Lower leg skin (tissue), 4 donors: ENCODE measurements around the gene UCP2. TPM values are rescaled to one million over a fixed set of nuclear protein-coding genes. Genes with fewer than 3 reads are reported as not detected.

Experiments used
- DNase-seq, 2 donors: peaks; one replicate each; pipeline ENCODE4 v3.0.0-alpha.2; 2019; ENCODE audit warnings: low spot score in 2 of 2
- H3K4me3 ChIP-seq: fragments of 200-600 bp; sonication (generic); 2 replicates; pipeline ENCODE4 v1.5.1; 2017; ENCODE audit warnings: mild to moderate bottlenecking, low read depth; ENCODE audit not compliant: poor library complexity, severe bottlenecking
- POLR2A ChIP-seq, 2 donors: fragments of 450-650 bp; IDR thresholded peaks; one replicate each; pipeline ENCODE4 v1.6.1; 2016 to 2017; ENCODE audit warnings: antibody characterized with exemption in 2 of 2, mild to moderate bottlenecking in 1 of 2, moderate library complexity in 1 of 2
- WGBS, 2 donors: methylation state at CpG; one replicate each; pipeline ENCODE4 v1.1.5; 2018; 5-methylcytosine and 5-hydroxymethylcytosine counted together
- intact Hi-C: fragments of 100-400 bp; cut with DNase I; formaldehyde crosslinking; loops from one replicate; pipeline ENCODE4 v1.15.0; 2023; ENCODE audit warnings: low total_unique reads
- total RNA-seq, 4 donors: library from RNA; depleted of rRNA; stranded (reverse); fragments of >200 nt; gene quantifications; one replicate each; pipeline ENCODE4 v1.1.0, GENCODE V29; 2016
- TF ChIP-seq, protein P1 (sequence below), 3 donors: fragments of 450-650 bp; IDR thresholded peaks; one replicate each; pipeline ENCODE4 v1.5.1; 2016; ENCODE audit warnings: antibody characterized with exemption in 3 of 3, mild to moderate bottlenecking in 3 of 3, moderate library complexity in 2 of 3

Gene UCP2
- total RNA-seq, 4 donors from 2014 or later, result 2.2 to 14.0 (median 10.1) TPM

DNA sequence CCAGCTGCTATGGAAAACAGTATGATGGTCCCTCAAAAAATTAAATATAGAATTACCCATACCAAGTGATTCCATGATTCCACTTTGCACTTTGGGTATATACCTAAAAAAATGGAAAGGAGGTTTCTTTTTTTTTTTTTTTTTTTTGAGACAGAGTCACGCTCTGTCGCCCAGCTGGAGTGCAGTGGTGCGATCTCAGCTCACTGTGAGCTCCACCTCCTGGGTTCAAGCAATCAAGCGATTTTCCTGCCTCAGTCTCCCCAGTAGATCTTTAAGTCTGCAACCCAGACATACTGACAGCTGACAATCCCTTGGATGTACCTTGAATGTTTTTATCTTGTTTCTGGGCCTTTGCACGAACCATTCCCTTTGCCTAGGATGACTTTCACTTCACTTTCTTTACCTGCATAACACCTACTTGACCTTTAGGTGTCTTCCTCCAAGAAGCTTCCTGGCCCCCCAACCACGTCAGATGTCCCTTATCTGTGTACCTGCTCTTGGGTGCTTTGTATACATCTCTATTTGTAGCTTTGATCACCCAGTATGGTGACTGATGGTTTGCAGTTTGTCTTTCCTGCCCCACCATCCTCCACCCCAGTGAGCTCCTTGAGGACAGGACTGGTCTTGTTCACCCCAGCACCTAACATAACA is 14.6 kb upstream of the UCP2 start:
- TF ChIP-seq, protein P1, sequence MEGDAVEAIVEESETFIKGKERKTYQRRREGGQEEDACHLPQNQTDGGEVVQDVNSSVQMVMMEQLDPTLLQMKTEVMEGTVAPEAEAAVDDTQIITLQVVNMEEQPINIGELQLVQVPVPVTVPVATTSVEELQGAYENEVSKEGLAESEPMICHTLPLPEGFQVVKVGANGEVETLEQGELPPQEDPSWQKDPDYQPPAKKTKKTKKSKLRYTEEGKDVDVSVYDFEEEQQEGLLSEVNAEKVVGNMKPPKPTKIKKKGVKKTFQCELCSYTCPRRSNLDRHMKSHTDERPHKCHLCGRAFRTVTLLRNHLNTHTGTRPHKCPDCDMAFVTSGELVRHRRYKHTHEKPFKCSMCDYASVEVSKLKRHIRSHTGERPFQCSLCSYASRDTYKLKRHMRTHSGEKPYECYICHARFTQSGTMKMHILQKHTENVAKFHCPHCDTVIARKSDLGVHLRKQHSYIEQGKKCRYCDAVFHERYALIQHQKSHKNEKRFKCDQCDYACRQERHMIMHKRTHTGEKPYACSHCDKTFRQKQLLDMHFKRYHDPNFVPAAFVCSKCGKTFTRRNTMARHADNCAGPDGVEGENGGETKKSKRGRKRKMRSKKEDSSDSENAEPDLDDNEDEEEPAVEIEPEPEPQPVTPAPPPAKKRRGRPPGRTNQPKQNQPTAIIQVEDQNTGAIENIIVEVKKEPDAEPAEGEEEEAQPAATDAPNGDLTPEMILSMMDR (IDR thresholded peaks at IDR 0.05), result no peak
- TF ChIP-seq POLR2A (IDR thresholded peaks at IDR 0.05), result no peak
- 76 to 86% methylated on average over 6 of the region's 6 CpGs for WGBS, 2 donors
- H3K4me3 ChIP-seq, result no peak overlapping the region
- intact Hi-C loops, result no loop called here
- DNase-seq, result no peak

DNA sequence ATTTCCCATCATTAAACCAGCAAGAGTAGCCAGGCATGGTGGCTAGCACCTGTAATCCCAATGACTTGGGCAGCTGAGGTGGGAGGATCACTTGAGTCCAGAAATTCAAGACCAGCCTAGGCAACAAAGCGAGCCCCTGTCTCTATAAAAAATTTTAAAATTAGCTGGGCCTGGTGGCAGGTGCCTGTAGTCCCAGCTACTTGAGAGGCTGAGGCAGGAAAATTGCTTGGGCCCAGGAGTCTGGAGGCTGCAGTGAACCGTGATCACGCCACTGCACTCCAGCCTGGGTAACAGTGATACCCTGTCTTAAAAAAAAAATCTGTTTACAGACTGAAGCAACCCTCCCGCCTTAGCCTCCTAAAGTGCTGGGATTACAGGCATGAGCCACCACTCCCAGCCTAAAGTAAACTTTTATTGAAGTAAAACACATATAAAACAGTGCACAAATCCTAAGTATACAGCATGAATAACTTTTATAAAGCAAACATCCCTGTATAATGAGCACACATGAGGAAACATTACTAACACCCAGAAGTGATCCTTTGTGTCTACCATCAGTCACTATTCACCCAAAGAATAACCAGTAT is 13.6 kb upstream of the UCP2 start:
- WGBS, 2 donors, result 92 to 95% methylated on average over 4 of the region's 4 CpGs
- intact Hi-C loops, result no loop called here

DNA sequence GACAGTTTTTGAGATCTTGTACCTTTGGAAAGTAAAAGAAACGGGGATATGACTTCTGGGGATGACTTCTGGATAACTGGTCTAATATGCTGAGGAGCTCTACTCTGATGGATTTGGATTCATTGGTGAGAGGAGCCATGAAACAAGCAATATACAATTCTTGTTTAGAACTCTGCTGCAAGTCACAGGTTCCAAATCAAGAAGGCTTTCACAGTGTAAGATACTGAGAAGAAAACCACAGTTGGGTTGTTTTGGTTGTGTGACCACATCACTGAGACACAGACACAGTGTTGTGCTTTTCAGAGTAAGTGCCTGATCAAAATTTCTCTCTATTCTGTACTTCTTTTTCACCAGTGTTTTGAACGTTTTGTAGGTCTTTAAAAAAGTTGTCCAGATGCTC is 13.1 kb upstream of the UCP2 start:
- intact Hi-C loops, result no loop called here
- H3K4me3 ChIP-seq, result no peak overlapping the region
- WGBS, 2 donors, result 75 to 82% methylated on average over 2 of the region's 2 CpGs
- DNase-seq, result no peak
- TF ChIP-seq, protein P1 (IDR thresholded peaks at IDR 0.05), result no peak
- no peak for TF ChIP-seq POLR2A (IDR thresholded peaks at IDR 0.05)

More for the DNA sequence above, 13.6 kb upstream of the UCP2 start:
- TF ChIP-seq POLR2A (IDR thresholded peaks at IDR 0.05), result no peak
- TF ChIP-seq, protein P1 (IDR thresholded peaks at IDR 0.05), result no peak
- no peak for DNase-seq
- no peak overlapping the region for H3K4me3 ChIP-seq

DNA sequence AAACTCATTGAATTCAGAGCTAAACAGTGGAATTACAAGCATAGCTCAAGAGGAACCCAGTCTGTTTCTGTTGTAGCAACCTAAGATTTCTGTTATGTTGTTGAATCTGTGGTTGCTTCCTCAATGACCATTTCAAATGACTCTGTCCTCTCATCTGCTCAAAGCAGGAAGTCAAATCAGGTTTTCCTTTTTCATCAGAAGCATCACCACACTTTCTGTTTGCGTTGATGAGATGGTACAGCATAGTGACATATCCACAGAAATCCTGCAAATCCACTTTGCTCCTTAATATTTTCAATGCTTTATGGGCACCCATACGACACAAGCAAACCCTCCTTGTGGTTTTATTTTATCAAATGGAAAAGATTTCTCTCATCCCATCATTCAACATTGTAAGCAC is 12.6 kb upstream of the UCP2 start:
- 49 to 68% methylated on average over 2 of the region's 2 CpGs for WGBS, 2 donors
- no peak for DNase-seq

DNA sequence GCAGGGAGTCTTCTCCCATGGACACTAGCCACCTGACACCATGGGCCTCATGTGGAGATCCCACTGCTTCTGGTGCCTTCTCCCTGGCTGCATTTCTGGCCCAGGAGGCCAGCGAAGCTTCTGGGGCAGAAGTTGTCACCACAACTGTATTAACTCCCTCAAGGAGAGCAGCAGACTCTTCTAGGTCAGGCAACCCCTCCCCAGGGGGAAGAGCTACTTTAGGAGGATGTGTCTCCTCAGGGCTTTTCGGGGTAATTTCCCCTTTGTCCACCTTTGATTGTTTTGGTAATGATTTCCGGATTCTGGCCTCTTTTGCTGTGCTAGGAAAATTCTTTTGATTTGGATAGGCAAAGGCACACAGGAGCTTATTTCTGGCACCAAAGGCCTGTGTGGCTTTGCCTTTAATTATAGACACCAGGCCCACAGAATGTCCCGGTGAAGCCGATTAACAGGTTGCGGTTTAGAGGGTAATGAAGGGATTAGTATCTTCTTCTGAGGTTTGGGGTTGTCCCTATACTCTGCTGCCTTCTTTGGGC is 8.9 kb upstream of the UCP2 start:
- TF ChIP-seq, protein P1 (IDR thresholded peaks at IDR 0.05), result no peak
- TF ChIP-seq POLR2A (IDR thresholded peaks at IDR 0.05), result no peak
- DNase-seq, result no peak
- WGBS, 2 donors, result 88 to 92% methylated on average over 6 of the region's 6 CpGs
- intact Hi-C loops, result no loop called here
- H3K4me3 ChIP-seq, result no peak overlapping the region

More for the DNA sequence above, 12.6 kb upstream of the UCP2 start:
- TF ChIP-seq, protein P1 (IDR thresholded peaks at IDR 0.05), result no peak
- TF ChIP-seq POLR2A (IDR thresholded peaks at IDR 0.05), result no peak
- intact Hi-C loops, result no loop called here
- H3K4me3 ChIP-seq, result no peak overlapping the region
